ENCODE measurements around the gene SVBP. TPM values are rescaled to one million over a fixed set of nuclear protein-coding genes. Genes with fewer than 3 reads are reported as not detected.
A peak's percentile ranks its signal among the peaks of the same experiment; 100 is the strongest.

Gene SVBP
- total and polyA plus RNA-seq, 2 donors (not counting 3 experiments of a cell fraction or from before 2014, with no cell fraction given), result 18.1 to 24.1 TPM

DNA sequence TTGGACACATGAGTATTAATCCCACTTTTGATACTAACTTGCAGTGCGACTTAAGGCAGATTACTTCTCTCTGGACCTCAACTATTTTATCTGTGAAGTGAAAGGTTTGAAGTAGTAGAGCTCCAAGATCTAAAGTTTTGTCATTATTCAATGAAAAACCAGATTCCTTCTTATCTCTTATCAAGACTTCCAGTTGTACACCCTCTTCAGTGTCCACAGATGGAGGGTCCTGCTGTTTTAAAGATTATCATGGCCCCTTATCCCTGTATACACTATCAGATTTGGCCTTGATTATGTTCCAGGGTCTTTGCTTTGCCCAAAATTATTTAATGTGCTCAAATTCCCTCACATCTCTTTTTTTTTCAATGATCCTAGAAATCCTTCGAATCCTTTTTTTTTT is 49.0 kb downstream of the SVBP start:
- no peaks in the 10 kb centered on the region for H3K27me3 ChIP-seq (ENCODE audit: control insufficient read depth in 2 of 2, insufficient read depth in 2 of 2, low read length in 2 of 2)
- H3K9ac ChIP-seq (replicated peaks; ENCODE audit: extremely low read depth, insufficient read depth, low read length), result peak overlapping the region; percentile 83
- DNase-seq (ENCODE audit: low read depth, low spot score) (no peak), FAIRE-seq (no peak)
- H3K27ac ChIP-seq (ENCODE audit: insufficient read depth, low read depth, low read length), result no peak overlapping the region
- dilution Hi-C loops (cut with MboI; ENCODE audit: extremely low pct_ligation_motif_present, low sequenced_read_pairs) (no loop called here), intact Hi-C loops (cut with micrococcal nuclease) (loop anchor here (5.0 kb wide), 2 partner anchors 154 to 311 kb away; partner anchors contain the start of genes PPCS and ZMYND12)
- H3K79me2 ChIP-seq (ENCODE audit: control insufficient read depth, insufficient read depth, low read length), result peaks cover 62% of the 10 kb centered on the region
- H4K20me1 ChIP-seq (replicated peaks; ENCODE audit: control insufficient read depth, extremely low read depth, insufficient read depth, low read length), result no peaks in the 10 kb centered on the region
- no peaks in the 10 kb centered on the region for H3K36me3 ChIP-seq (ENCODE audit: control insufficient read depth in 2 of 2, extremely low read depth in 1 of 2, insufficient read depth in 2 of 2, low read length in 2 of 2)
- H3K9me1 ChIP-seq (replicated peaks; ENCODE audit: control insufficient read depth, extremely low read depth, insufficient read depth, low read length), result no peaks in the 10 kb centered on the region
- peak overlapping the region; percentile 22 to 91 (median 90) for H3K4me3 ChIP-seq (replicated peaks in 1 of 3; ENCODE audit: insufficient read depth in 1 of 3, low read depth in 1 of 3, low read length in 3 of 3)
- CTCF ChIA-PET, result interaction anchor here (1.3 kb wide), 1 partner anchor 8 kb away, joined by 3 read pairs; no protein-coding TSS in a partner anchor
- no peaks in the 10 kb centered on the region for H3K9me3 ChIP-seq (replicated peaks; ENCODE audit: control insufficient read depth, insufficient read depth, low read length)
- POLR2A ChIA-PET, result no interaction called here
- TF ChIP-seq GATA2 (IDR thresholded peaks at IDR 0.05; ENCODE audit: insufficient read depth, insufficient read length, low read depth, low read length) (no peak), FOS (IDR thresholded peaks at IDR 0.05; ENCODE audit: borderline replicate concordance, insufficient read depth, low read length) (no peak)
- peaks cover 20% of the 10 kb centered on the region for H3K4me1 ChIP-seq (ENCODE audit: control insufficient read depth, extremely low read depth, insufficient read depth, low read length)
- no TSS peak for BruUV-seq (replicated peaks)
- no peak overlapping the region for H2AFZ ChIP-seq (ENCODE audit: low read depth, low read length)
- peak overlapping the region; percentile 86 for H3K4me2 ChIP-seq (ENCODE audit: insufficient read depth, low read length)

DNA sequence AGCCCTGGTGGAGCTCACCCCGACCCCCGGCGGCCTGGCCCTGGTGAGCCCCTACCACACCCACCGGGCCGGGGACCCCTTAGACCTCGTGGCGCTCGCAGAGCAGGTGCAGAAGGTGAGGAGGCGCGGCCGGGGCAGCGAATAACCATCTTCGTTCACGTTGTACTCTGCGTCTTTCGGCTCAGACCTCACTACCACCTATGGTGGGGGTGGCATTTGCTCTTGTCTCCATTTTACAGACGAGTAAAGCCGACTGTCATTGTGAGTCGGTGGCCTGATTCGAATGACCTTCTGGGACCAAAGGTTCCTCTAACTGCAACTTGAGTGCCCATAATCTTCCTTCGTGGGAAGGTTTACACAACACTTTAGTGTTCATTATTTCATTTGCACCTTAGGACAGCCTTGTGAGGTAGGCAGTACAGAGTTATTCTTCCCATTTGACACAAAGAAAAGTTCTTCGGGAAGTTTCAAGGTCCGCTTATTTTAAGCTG is 49.6 kb downstream of the SVBP start:
- H3K4me2 ChIP-seq (ENCODE audit: insufficient read depth, low read length), result peak overlapping the region; percentile 86
- DNase-seq (ENCODE audit: low read depth, low spot score) (no peak), FAIRE-seq (no peak)
- no TSS peak for BruUV-seq (replicated peaks)
- peak overlapping the region; percentile 22 to 91 (median 90) for H3K4me3 ChIP-seq (replicated peaks in 1 of 3; ENCODE audit: insufficient read depth in 1 of 3, low read depth in 1 of 3, low read length in 3 of 3)
- no peaks in the 10 kb centered on the region for H4K20me1 ChIP-seq (replicated peaks; ENCODE audit: control insufficient read depth, extremely low read depth, insufficient read depth, low read length)
- H3K9me3 ChIP-seq (replicated peaks; ENCODE audit: control insufficient read depth, insufficient read depth, low read length), result no peaks in the 10 kb centered on the region
- H2AFZ ChIP-seq (ENCODE audit: low read depth, low read length), result peak overlapping the region; percentile 25
- peak overlapping the region; percentile 39 for H3K27ac ChIP-seq (ENCODE audit: insufficient read depth, low read depth, low read length)
- ChIA-PET POLR2A (interaction anchor here (0.7 to 1.7 kb wide), 6 partner anchors 10 to 440 kb away, joined by 3 to 6 read pairs (median 4); partner anchors contain the start of genes ERMAP, SVBP and ZNF691), CTCF (interaction anchor here (0.8 to 3.7 kb wide), 11 partner anchors 9 to 306 kb away, joined by 3 to 32 read pairs (median 6); partner anchors contain the start of gene YBX1)
- no peaks in the 10 kb centered on the region for H3K36me3 ChIP-seq (ENCODE audit: control insufficient read depth in 2 of 2, extremely low read depth in 1 of 2, insufficient read depth in 2 of 2, low read length in 2 of 2)
- no peak for TF ChIP-seq FOS (IDR thresholded peaks at IDR 0.05; ENCODE audit: borderline replicate concordance, insufficient read depth, low read length)
- TF ChIP-seq GATA2 (IDR thresholded peaks at IDR 0.05; ENCODE audit: insufficient read depth, insufficient read length, low read depth, low read length), result no peak
- no peak for TF ChIP-seq POLR2AphosphoS5 (IDR thresholded peaks at IDR 0.05; ENCODE audit: insufficient read depth, low read depth, low read length)
- no peak for TF ChIP-seq JUN (IDR thresholded peaks at IDR 0.05; ENCODE audit: borderline replicate concordance, insufficient read depth, insufficient read length, low read depth)
- no peak for TF ChIP-seq POLR2A (IDR thresholded peaks at IDR 0.05; ENCODE audit: low read depth, low read length)
- TF ChIP-seq, protein P1, sequence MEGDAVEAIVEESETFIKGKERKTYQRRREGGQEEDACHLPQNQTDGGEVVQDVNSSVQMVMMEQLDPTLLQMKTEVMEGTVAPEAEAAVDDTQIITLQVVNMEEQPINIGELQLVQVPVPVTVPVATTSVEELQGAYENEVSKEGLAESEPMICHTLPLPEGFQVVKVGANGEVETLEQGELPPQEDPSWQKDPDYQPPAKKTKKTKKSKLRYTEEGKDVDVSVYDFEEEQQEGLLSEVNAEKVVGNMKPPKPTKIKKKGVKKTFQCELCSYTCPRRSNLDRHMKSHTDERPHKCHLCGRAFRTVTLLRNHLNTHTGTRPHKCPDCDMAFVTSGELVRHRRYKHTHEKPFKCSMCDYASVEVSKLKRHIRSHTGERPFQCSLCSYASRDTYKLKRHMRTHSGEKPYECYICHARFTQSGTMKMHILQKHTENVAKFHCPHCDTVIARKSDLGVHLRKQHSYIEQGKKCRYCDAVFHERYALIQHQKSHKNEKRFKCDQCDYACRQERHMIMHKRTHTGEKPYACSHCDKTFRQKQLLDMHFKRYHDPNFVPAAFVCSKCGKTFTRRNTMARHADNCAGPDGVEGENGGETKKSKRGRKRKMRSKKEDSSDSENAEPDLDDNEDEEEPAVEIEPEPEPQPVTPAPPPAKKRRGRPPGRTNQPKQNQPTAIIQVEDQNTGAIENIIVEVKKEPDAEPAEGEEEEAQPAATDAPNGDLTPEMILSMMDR (IDR thresholded peaks at IDR 0.05; ENCODE audit: extremely low read depth in 1 of 2, insufficient read depth in 1 of 2, low read depth in 1 of 2, low read length in 2 of 2), result no peak
- TF ChIP-seq, protein P2, sequence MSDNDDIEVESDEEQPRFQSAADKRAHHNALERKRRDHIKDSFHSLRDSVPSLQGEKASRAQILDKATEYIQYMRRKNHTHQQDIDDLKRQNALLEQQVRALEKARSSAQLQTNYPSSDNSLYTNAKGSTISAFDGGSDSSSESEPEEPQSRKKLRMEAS (IDR thresholded peaks at IDR 0.05; ENCODE audit: insufficient read depth, insufficient read length), result no peak
- TF ChIP-seq EZH2 (IDR thresholded peaks at IDR 0.05; ENCODE audit: borderline replicate concordance, low read depth, low read length, severe bottlenecking), result no peak
- TF ChIP-seq MYC (IDR thresholded peaks at IDR 0.05; ENCODE audit: low read depth, low read length), result no peak
- H3K4me1 ChIP-seq (ENCODE audit: control insufficient read depth, extremely low read depth, insufficient read depth, low read length), result peaks cover 20% of the 10 kb centered on the region
- peak overlapping the region; percentile 83 for H3K9ac ChIP-seq (replicated peaks; ENCODE audit: extremely low read depth, insufficient read depth, low read length)
- no peaks in the 10 kb centered on the region for H3K9me1 ChIP-seq (replicated peaks; ENCODE audit: control insufficient read depth, extremely low read depth, insufficient read depth, low read length)
- H3K79me2 ChIP-seq (ENCODE audit: control insufficient read depth, insufficient read depth, low read length), result peaks cover 64% of the 10 kb centered on the region
- H3K27me3 ChIP-seq (ENCODE audit: control insufficient read depth in 2 of 2, insufficient read depth in 2 of 2, low read length in 2 of 2), result no peaks in the 10 kb centered on the region
- dilution Hi-C loops (cut with MboI; ENCODE audit: extremely low pct_ligation_motif_present, low sequenced_read_pairs), result no loop called here
- intact Hi-C loops (cut with micrococcal nuclease), result loop anchor here (1.0 to 5.0 kb wide), 5 partner anchors 50 to 310 kb away; partner anchors contain the start of genes ERMAP, PPCS, PPIH and SVBP
